GM12865 (cell line): ENCODE data around the gene NXPH3.
"Not testable (repeated sequence)": the region's sequence is repeated elsewhere in the genome, so short reads cannot be mapped to it uniquely, and the experiment has no call there.

Experiments
- DNase-seq: peaks from one replicate; pipeline ENCODE4 v3.0.0; 2010; ENCODE audit warnings: low read depth
- H3K4me3 ChIP-seq: 2 replicates; pipeline ENCODE4 v1.5.1; 2011; ENCODE audit warnings: mild to moderate bottlenecking, low read depth, low read length, control low read depth
- TF ChIP-seq, protein P1 (sequence below): IDR thresholded peaks from 2 replicates; pipeline ENCODE4 v1.5.1; 2011; ENCODE audit warnings: low read length, control low read depth, low read depth, inconsistent platforms; ENCODE audit not compliant: insufficient read depth; ENCODE audit errors: missing control alignments

The NXPH3 gene

GRCh38 chr17:49567104-49567521 is 8.6 kb upstream of the NXPH3 start:
- no peak for DNase-seq
- TF ChIP-seq, protein P1, sequence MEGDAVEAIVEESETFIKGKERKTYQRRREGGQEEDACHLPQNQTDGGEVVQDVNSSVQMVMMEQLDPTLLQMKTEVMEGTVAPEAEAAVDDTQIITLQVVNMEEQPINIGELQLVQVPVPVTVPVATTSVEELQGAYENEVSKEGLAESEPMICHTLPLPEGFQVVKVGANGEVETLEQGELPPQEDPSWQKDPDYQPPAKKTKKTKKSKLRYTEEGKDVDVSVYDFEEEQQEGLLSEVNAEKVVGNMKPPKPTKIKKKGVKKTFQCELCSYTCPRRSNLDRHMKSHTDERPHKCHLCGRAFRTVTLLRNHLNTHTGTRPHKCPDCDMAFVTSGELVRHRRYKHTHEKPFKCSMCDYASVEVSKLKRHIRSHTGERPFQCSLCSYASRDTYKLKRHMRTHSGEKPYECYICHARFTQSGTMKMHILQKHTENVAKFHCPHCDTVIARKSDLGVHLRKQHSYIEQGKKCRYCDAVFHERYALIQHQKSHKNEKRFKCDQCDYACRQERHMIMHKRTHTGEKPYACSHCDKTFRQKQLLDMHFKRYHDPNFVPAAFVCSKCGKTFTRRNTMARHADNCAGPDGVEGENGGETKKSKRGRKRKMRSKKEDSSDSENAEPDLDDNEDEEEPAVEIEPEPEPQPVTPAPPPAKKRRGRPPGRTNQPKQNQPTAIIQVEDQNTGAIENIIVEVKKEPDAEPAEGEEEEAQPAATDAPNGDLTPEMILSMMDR: no peak
- no peak overlapping the region for H3K4me3 ChIP-seq

DNA sequence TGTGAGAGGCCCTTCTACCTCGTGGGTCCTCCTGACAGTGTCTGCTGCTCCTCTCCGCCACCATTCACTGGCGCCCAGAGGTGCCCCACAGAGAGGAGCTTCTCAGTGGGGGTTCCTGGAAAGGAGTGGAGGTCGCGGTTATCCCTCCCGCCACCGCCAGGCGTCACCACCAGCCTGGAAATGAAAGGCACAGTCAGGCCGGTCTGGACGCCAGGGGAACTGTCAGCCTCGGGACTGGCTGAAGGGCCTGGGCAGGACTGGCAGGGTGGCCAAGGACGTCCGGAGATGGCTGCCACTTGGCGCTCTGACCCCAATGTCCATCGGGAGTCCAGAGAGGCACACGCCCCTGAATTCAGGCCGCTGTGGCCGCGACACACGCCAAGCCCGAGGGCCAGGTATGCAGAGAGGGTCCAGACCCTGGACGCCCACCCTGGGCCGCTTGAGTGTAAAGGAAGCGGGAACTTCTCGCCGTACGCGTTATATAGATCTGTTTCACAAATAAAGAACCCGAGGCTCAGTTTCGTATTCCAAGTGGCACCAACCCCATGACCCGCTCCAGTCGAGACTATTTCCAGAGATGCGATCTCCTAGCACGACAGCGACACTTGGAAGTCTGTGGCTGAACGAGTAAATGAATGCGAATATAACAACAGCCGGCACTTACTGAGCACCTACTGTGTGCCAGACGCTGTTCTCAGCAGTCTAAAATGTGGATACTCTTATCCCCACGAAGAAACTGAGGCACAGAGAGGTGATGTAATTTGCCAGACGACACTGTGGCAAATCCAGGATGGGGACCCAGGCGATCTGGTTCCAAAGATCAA is 7.6 kb upstream of the NXPH3 start:
- no peak overlapping the region for H3K4me3 ChIP-seq
- DNase-seq: peak; percentile 89
- TF ChIP-seq, protein P1: peak; percentile 94

- not testable (repeated sequence) for H3K4me3 ChIP-seq, DNase-seq
Measured at GRCh38 chr17:49568695-49569047, 7.0 kb upstream of the NXPH3 start.

DNA sequence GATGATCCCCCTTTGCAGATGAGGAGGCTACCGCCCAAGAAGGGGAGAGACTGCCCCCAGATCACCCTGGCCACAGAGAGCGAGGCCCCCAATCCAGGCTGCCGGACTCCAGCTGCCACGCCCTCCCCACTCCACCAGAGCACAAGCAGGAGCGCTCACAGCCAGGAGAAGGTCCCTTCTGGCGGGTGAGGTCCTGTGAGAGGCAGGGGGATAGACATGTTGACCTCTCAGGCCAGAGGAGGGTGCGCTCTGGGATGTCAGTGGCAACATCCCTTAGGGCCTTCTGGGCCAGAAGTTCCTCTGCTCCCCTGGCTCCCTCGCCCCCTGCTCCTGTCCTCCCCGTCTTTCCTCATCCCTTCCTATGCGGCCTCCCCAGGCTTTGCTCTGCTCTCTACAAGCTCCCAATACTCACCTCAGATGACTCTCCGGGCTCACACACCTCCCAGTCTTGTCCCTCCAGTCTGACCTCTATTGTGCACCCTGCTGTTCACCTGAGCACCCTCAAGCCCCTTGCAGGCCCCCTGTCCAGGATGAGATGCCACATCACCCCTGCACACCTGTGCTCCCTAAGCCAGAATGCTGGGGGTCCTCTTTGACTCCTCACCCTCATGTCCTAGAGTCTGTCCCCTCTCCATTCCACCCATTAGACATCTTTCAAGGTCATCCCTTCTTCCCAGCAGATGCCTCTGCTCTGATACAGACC is 5.0 kb upstream of the NXPH3 start:
- no peak overlapping the region for H3K4me3 ChIP-seq
- no peak for DNase-seq
- TF ChIP-seq, protein P1: no peak

GRCh38 chr17:49571283-49571682 is 4.4 kb upstream of the NXPH3 start:
- H3K4me3 ChIP-seq: no peak overlapping the region
- TF ChIP-seq, protein P1: no peak
- no peak for DNase-seq

DNA sequence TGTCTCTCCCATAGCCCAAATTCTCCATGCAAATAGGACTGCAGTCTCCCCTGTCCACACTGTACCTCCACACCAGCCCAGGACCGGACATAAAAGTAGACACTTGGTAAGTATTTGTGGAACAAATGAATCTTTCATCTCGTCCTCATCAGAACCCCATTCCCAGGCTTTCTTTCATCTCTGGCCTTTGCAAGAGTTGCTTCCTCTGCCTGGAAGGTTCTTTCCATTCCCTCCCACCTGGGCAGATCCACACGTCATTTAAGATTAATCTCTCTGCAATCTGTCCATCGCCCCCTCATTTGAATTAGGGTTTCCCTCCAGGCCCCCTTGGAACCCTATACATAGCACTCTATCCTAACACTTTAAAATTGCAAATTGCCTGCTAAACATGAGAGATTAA is 3.9 kb upstream of the NXPH3 start:
- TF ChIP-seq, protein P1: no peak
- no peak overlapping the region for H3K4me3 ChIP-seq
- no peak for DNase-seq

DNA sequence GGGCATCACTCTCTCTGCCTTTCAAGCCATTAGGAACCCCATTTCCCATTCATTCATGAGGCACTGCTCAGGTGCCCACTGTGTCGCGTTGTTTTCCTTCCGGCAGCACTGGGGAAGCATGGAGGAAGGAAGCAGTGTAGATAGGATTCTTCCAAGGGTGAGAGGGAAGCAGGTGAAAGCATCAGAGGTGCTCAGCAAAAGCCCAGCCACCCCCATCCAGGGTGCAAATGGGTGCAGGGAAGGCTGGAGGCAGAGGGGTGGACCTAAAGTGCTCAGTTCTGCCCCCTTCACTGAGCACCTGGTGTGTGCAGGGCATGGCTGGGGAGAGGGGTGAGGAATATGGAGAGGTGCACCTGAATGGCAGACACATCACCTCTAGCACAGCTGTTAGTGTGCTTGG is 3.4 kb upstream of the NXPH3 start:
- no peak overlapping the region for H3K4me3 ChIP-seq
- TF ChIP-seq, protein P1: no peak
- no peak for DNase-seq
